Body of pancreas (tissue), 4 donors: ENCODE results near the gene KLK7. TPM values are rescaled to one million over a fixed set of nuclear protein-coding genes. Genes with fewer than 3 reads are reported as not detected.

ENCODE experiments used
- ATAC-seq: fragments of 150-250 bp; one replicate; pipeline ENCODE4 v1.9.1; 2016
- DNase-seq, 4 donors: peaks; one replicate each; pipeline ENCODE4 v3.0.0-alpha.2; 2019
- H3K27ac ChIP-seq, 4 donors: fragments of 200-600 bp; sonication (generic); 1 replicate in 3 of 4; 2 replicates in 1 of 4; pipeline versions ENCODE4 v1.5.1 to v1.6.1; 2016 to 2019; ENCODE audit warnings: mild to moderate bottlenecking in 1 of 4, mixed read lengths in 1 of 4, moderate library complexity in 1 of 4
- H3K27me3 ChIP-seq, 2 donors: fragments of 200-600 bp; sonication (generic); one replicate each; pipeline ENCODE4 v1.6.0; 2016; ENCODE audit warnings: mild to moderate bottlenecking in 1 of 2
- H3K36me3 ChIP-seq, 2 donors: fragments of 200-600 bp; sonication (generic); replicated peaks in 1 of 2; 2 replicates each; pipeline ENCODE4 v1.5.1; 2016; ENCODE audit warnings: low read depth in 2 of 2; ENCODE audit not compliant: insufficient read depth in 1 of 2
- H3K4me1 ChIP-seq: fragments of 200-600 bp; sonication (generic); one replicate; pipeline ENCODE4 v1.6.0; 2016
- H3K4me3 ChIP-seq, 2 donors: fragments of 200-600 bp; sonication (generic); 1 replicate in 1 of 2; 2 replicates in 1 of 2; pipeline ENCODE4 v1.5.1; 2016 to 2019
- H3K9me3 ChIP-seq, 3 donors: fragments of 200-600 bp; sonication (generic); 1 replicate in 2 of 3; 2 replicates in 1 of 3; pipeline ENCODE4 v1.5.1; 2016
- POLR2A ChIP-seq, 3 donors: fragments of 450-650 bp; IDR thresholded peaks; one replicate each; pipeline ENCODE4 v1.6.1; 2016; ENCODE audit warnings: antibody characterized with exemption in 3 of 3, mild to moderate bottlenecking in 2 of 3
- WGBS, 2 donors: methylation state at CpG; one replicate each; pipeline ENCODE4 v1.1.5; 2017; 5-methylcytosine and 5-hydroxymethylcytosine counted together
- intact Hi-C: fragments of 100-400 bp; cut with DNase I; formaldehyde crosslinking; loops from one replicate; pipeline ENCODE4 v1.15.1; 2023
- total RNA-seq, 2 donors: library from RNA; depleted of rRNA; stranded (reverse); fragments of >200 nt; gene quantifications; one replicate each; pipeline ENCODE4 v1.1.0, GENCODE V29; 2016
- TF ChIP-seq, protein P1 (sequence below), 7 experiments: fragments of 450-650 bp in 4 of 7; fragments of 200-600 bp in 3 of 7; sonication (generic) in 3 of 7; IDR thresholded peaks; one replicate each; pipeline ENCODE4 v1.5.1; 2016 to 2019; ENCODE audit warnings: antibody characterized with exemption in 7 of 7

Gene KLK7
- total RNA-seq, 2 donors from 2014 or later = 4.2 TPM; not detected in 1

GRCh38 chr19:51027873-51028272 is 44.2 kb upstream of the KLK7 start:
- Histone ChIP-seq H3K4me3 (no peak overlapping the region), H3K36me3 (no peaks in the 10 kb centered on the region), H3K9me3 (no peaks in the 10 kb centered on the region), H3K27ac (peak overlapping the region in 2 of 4 donors; percentile 82 to 88), H3K27me3 (no peaks in the 10 kb centered on the region), H3K4me1 (peaks cover 29% of the 10 kb centered on the region)
- ATAC-seq (no peak), DNase-seq (no peak)
- TF ChIP-seq, protein P1, sequence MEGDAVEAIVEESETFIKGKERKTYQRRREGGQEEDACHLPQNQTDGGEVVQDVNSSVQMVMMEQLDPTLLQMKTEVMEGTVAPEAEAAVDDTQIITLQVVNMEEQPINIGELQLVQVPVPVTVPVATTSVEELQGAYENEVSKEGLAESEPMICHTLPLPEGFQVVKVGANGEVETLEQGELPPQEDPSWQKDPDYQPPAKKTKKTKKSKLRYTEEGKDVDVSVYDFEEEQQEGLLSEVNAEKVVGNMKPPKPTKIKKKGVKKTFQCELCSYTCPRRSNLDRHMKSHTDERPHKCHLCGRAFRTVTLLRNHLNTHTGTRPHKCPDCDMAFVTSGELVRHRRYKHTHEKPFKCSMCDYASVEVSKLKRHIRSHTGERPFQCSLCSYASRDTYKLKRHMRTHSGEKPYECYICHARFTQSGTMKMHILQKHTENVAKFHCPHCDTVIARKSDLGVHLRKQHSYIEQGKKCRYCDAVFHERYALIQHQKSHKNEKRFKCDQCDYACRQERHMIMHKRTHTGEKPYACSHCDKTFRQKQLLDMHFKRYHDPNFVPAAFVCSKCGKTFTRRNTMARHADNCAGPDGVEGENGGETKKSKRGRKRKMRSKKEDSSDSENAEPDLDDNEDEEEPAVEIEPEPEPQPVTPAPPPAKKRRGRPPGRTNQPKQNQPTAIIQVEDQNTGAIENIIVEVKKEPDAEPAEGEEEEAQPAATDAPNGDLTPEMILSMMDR (IDR thresholded peaks at IDR 0.05) = no peak
- TF ChIP-seq POLR2A (IDR thresholded peaks at IDR 0.05) = no peak
- intact Hi-C loops = no loop called here
- WGBS, 2 donors = 43 to 55% methylated on average over 5 of the region's 5 CpGs

DNA sequence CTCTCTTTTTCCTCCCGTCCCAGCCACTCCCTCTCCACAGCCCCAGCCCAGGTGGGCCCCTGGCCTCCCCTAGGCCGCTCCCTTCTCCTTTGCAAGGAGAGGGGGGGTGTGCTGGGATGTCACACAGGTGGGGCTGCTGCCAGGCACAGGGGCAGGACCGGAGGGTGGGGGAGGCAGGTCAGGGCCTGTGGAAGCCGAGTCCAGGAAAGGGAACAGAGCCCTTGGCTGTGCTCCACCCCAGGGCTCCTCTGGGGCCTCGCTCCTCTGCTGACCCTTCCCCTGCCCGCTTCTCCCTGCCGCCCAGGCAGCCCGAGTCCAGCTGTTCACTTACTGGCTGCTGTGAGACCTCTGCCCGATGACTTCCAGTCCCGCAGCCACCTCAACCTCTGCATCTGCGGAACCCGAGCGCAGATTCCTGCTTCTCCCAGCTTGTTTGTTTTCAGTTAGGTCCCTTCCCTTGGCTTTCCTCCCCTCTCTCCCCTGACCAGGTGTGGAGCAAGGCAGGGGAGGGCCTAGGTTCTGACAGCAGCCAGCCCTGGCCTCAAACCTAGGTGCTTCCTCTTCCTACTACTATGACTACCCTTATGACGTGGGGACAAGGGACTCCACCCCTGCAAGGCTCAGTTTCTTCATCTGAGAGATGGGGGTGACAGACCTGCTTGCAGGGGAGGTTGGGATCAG is 43.5 kb upstream of the KLK7 start:
- Histone ChIP-seq H3K27ac (peak overlapping the region; percentile 58 to 88 (median 74)), H3K27me3 (no peaks in the 10 kb centered on the region), H3K36me3 (no peaks in the 10 kb centered on the region), H3K4me1 (peaks cover 32% of the 10 kb centered on the region), H3K9me3 (no peaks in the 10 kb centered on the region), H3K4me3 (no peak overlapping the region)
- 34 to 42% methylated on average over 8 to 14 of the region's 14 CpGs for WGBS, 2 donors
- TF ChIP-seq, protein P1 (IDR thresholded peaks at IDR 0.05) = no peak
- TF ChIP-seq POLR2A (IDR thresholded peaks at IDR 0.05) = peak in 1 of 3 donors; percentile 43
- no peak for ATAC-seq
- peak in 3 of 4 donors; percentile 38 to 56 (median 46) for DNase-seq
- intact Hi-C loops = no loop called here

DNA sequence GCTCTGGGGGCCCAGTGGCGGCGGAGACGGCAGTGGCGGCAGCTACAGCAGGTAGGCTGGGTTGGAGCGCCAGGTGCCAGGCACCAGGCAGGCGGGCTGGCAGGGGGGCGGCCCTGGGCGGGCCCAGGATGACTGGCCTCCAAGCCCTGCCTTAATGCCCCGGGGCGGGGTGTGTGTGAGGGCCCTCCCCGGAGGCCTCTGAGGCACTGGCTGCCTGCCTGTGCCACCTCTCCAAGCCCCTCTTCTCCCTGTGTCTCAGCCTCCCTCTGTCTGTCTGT is 42.8 kb upstream of the KLK7 start, which contains the start of gene KLK11:
TSS of gene KLK11 (minus strand) at position 63 of the 278 bp plus-strand sequence. CDS start 985 bp downstream, outside the sequence.
- Histone ChIP-seq H3K4me3 (peak within 1 kb of the TSS in 1 of 2 donors; percentile 38), H3K4me1 (peaks cover 38% of the 10 kb centered on the region), H3K27me3 (no peaks in the 10 kb centered on the region), H3K9me3 (no peaks in the 10 kb centered on the region), H3K36me3 (no peaks in the 10 kb centered on the region), H3K27ac (peak within 1 kb of the TSS; percentile 58 to 88 (median 74))
- intact Hi-C loops = no loop called here
- WGBS, 2 donors = 29 to 60% methylated on average over 4 of the region's 11 CpGs
- DNase-seq (peak; percentile 57 to 84 (median 70)), ATAC-seq (peak; percentile 80)
- peak; percentile 27 to 62 (median 49) for TF ChIP-seq POLR2A (IDR thresholded peaks at IDR 0.05)
- TF ChIP-seq, protein P1 (IDR thresholded peaks at IDR 0.05) = no peak

DNA sequence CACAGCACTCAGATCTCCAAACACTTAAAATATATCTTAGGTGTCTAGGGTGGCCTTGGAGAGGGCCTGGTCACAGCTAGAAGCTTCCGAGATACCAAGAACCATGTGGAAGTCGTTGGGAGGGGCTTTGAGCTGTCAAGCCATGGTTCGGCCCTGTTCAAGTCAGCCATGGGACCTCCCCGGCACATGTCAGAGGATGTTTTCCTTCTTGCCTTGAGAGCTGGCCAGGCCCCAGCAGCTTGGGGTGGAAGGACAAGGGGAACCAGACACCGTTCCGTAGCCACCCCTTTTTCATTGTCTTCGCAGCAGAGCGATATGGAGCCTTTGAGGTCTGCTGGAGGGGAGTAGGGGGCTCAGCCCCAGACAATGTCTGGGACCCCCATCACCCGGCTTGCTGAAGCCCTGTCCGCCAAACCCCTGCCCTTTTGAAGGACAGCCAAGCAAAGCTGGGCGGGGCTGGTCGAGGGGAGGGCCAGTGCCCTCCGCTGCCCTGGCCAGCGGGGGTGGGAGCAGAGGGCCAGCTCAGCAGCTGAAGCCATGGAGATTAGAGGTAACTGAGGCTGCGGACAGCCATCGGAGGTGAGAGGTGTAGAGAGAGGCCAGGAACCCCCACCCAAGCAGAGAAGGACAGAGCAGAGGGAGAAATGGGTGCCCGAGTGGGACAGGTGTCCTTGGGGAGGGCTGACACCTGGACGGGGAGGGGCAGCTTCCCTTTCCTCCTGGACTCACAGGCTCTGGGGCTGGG is 42.3 kb upstream of the KLK7 start:
- WGBS, 2 donors = 28 to 38% methylated on average over 10 to 18 of the region's 18 CpGs
- Histone ChIP-seq H3K9me3 (no peaks in the 10 kb centered on the region), H3K4me3 (peak overlapping the region in 1 of 2 donors; percentile 38), H3K27me3 (no peaks in the 10 kb centered on the region), H3K27ac (peak overlapping the region; percentile 58 to 88 (median 74)), H3K4me1 (peaks cover 42% of the 10 kb centered on the region), H3K36me3 (no peaks in the 10 kb centered on the region)
- intact Hi-C loops = no loop called here
- TF ChIP-seq POLR2A (IDR thresholded peaks at IDR 0.05) = no peak
- TF ChIP-seq, protein P1 (IDR thresholded peaks at IDR 0.05) = no peak
- peak; percentile 49 for ATAC-seq
- peak; percentile 42 to 79 (median 70) for DNase-seq
